Omental fat pad (tissue), 4 donors: ENCODE data around the gene CBLL1. TPM values are rescaled to one million over a fixed set of nuclear protein-coding genes. Genes with fewer than 3 reads are reported as not detected.

ENCODE experiments used
- ATAC-seq: fragments of 150-250 bp; one replicate; pipeline ENCODE4 v1.9.1; 2016; ENCODE audit warnings: mild to moderate bottlenecking, moderate library complexity; ENCODE audit not compliant: low FRiP score
- DNase-seq: peaks from one replicate; pipeline ENCODE4 v3.0.0-alpha.2; 2019; ENCODE audit warnings: low spot score
- CTCF ChIP-seq, 3 donors: fragments of 450-650 bp; IDR thresholded peaks; one replicate each; pipeline ENCODE4 v1.5.1; 2016 to 2017; ENCODE audit warnings: antibody characterized with exemption in 3 of 3, mild to moderate bottlenecking in 3 of 3, moderate library complexity in 2 of 3
- total RNA-seq, 4 donors: library from RNA; depleted of rRNA; stranded (reverse); fragments of >200 nt; gene quantifications; one replicate each; pipeline ENCODE4 v1.1.0, GENCODE V29; 2016

The CBLL1 gene
- total RNA-seq, 4 donors from 2014 or later, result 24.8 to 36.9 (median 30.0) TPM

- no peak for TF ChIP-seq CTCF (IDR thresholded peaks at IDR 0.05)
- DNase-seq (no peak), ATAC-seq (no peak)
Observed at GRCh38 chr7:107703219-107703618, 40.7 kb upstream of the CBLL1 start.

GRCh38 chr7:107703872-107704271 lies 40.1 kb upstream of the CBLL1 start:
- DNase-seq (no peak), ATAC-seq (no peak)
- TF ChIP-seq CTCF (IDR thresholded peaks at IDR 0.05), result no peak

GRCh38 chr7:107708956-107709355 lies 35.0 kb upstream of the CBLL1 start:
- ATAC-seq (no peak), DNase-seq (no peak)
- no peak for TF ChIP-seq CTCF (IDR thresholded peaks at IDR 0.05)

- TF ChIP-seq CTCF (IDR thresholded peaks at IDR 0.05), result no peak
- DNase-seq, result no peak
- ATAC-seq, result no peak
Observed at GRCh38 chr7:107711301-107711700, 32.6 kb upstream of the CBLL1 start.

GRCh38 chr7:107712025-107712424 lies 31.9 kb upstream of the CBLL1 start:
- ATAC-seq (no peak), DNase-seq (no peak)
- TF ChIP-seq CTCF (IDR thresholded peaks at IDR 0.05), result no peak

GRCh38 chr7:107712896-107713295 lies 31.0 kb upstream of the CBLL1 start:
- DNase-seq (no peak), ATAC-seq (no peak)
- no peak for TF ChIP-seq CTCF (IDR thresholded peaks at IDR 0.05)

GRCh38 chr7:107715531-107715930 lies 28.4 kb upstream of the CBLL1 start:
- DNase-seq (no peak), ATAC-seq (no peak)
- TF ChIP-seq CTCF (IDR thresholded peaks at IDR 0.05), result no peak
